Measurements from ENCODE around the gene C6orf58. TPM values are rescaled to one million over a fixed set of nuclear protein-coding genes. Genes with fewer than 3 reads are reported as not detected.
"Not testable (repeated sequence)": the region's sequence is repeated elsewhere in the genome, so short reads cannot be mapped to it uniquely, and the experiment has no call there.

Gene C6orf58
- polyA plus RNA-seq, 3 donors = 0.05 to 0.07 TPM; not detected in 1

- WGBS, 3 donors = 31 to 55% (median 53%) methylated on average over 2 of the region's 2 CpGs
These were observed 9.4 kb downstream of the C6orf58 start for GRCh38 chr6:127586372-127586771.

GRCh38 chr6:127587875-127588274 is 10.9 kb downstream of the C6orf58 start:
- WGBS, 3 donors = 73 to 78% (median 74%) methylated on average over 2 of the region's 2 CpGs
- no peak overlapping the region for H3K27ac ChIP-seq (ENCODE audit: low read depth, low read length)

More at GRCh38 chr6:127586372-127586771, 9.4 kb downstream of the C6orf58 start:
- no peak overlapping the region for H3K27ac ChIP-seq (ENCODE audit: low read depth, low read length)

GRCh38 chr6:127589135-127589534 is 12.2 kb downstream of the C6orf58 start:
- H3K27ac ChIP-seq (ENCODE audit: low read depth, low read length) = no peak overlapping the region

DNA sequence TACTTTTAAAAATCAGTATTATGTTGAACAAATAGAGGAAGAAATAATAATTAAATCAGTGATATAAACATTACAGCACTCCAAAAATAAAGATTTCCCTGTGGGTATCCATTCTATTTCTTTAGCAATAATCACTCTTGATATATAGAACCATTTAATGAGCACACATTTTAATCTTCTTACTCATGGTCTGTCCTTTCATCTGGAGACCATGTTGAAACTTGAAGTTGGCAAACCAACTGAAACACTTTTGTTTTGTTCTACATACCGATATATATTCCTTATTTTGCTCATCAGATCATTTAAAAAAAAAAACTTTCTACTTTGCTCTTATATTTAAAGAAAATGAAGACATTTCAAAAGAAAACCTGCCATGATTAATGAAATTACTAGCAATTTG is 13.4 kb downstream of the C6orf58 start:
- 77 to 86% (median 80%) methylated on average over 1 of the region's 1 CpG for WGBS, 3 donors
- no peak overlapping the region for H3K27ac ChIP-seq (ENCODE audit: low read depth, low read length)

DNA sequence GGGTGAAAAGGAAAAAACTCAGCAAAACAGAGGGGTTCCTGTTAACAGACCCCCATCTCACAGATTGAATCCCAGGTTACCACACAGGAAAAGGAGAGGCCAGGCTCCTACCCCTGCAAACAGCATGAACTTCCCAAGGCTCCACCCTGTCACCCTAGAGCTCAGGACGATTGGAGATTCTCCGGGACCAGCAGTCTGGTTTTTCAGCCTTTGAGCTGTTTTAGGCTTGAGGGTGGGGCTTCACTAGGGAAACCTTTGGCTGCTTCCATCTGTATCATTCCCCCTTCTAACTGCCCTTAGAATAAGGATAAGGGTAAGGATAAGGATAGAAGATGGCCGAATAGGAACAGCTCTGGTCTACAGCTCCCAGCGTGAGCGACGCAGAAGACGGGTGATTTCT is 16.0 kb downstream of the C6orf58 start:
- WGBS, 3 donors = 93 to 96% (median 95%) methylated on average over 7 of the region's 7 CpGs
- H3K27ac ChIP-seq (ENCODE audit: low read depth, low read length) = no peak overlapping the region

DNA sequence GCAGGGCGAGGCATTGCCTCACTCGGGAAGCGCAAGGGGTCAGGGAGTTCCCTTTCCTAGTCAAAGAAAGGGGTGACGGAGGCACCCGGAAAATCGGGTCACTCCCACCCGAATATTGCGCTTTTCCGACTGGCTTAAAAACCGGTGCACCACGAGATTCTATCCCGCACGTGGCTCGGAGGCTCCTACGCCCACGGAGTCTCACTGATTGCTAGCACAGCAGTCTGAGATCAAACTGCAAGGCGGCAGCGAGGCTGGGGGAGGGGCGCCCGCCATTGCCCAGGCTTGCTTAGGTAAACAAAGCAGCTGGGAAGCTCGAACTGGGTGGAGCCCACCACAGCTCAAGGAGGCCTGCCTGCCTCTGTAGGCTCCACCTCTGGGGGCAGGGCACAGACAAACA is 16.5 kb downstream of the C6orf58 start:
- whole genome bisulfite sequencing, 3 donors = 65 to 84% (median 80%) methylated on average over 13 to 15 of the region's 21 CpGs
- not testable (repeated sequence) for H3K27ac ChIP-seq (ENCODE audit: low read depth, low read length)

DNA sequence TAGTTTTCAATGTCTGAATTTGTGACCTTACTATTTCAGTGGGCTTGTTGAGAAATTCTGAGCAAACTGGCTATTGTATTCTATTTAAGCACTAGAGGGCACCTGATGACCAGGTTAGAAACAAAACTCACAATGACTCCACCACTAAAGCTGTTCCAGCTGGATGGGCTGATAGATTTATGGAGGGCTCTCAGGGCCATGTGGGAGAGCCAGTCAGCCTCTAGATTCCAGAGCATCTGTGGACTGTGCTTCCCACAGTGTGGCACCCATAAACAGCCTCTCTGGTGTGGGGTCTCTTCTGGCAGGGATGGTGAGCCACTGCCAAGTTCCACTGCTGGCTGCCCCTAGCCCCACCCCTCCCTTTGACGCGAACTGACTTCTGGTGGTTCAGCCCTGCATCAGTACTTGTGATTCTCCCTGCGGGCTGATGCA is 29.2 kb downstream of the C6orf58 start:
- no peak overlapping the region for H3K27ac ChIP-seq (ENCODE audit: low read depth, low read length)
- WGBS, 3 donors = 49 to 56% (median 53%) methylated on average over 3 of the region's 3 CpGs

GRCh38 chr6:127608554-127609270 is 31.7 kb downstream of the C6orf58 start:
- no peak overlapping the region for H3K27ac ChIP-seq (ENCODE audit: low read depth, low read length)
- 67 to 75% (median 71%) methylated on average over 3 of the region's 3 CpGs for WGBS, 3 donors

- WGBS, 3 donors = 71 to 85% (median 74%) methylated on average over 5 of the region's 5 CpGs
These were observed 41.8 kb downstream of the C6orf58 start for GRCh38 chr6:127618729-127619128.

DNA sequence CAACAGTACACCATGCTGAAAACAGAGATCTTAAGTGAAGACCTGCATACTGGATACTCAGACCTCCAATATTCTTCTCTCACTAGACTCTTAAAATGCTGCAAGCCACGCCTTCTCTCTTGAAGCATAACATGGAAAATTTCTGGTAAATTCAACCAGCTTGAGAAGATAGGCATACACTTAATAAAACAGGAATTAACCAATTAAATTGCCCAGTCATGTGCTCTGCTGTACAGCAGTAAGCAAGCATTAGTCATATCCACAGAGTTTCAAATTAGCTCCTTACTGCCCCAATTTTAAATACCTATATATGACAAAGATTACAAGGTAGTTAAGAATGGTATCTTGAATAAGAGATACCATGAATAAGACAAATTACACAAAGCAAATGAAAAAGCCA is 53.8 kb downstream of the C6orf58 start:
- WGBS, 3 donors = 68 to 88% (median 74%) methylated on average over 1 of the region's 1 CpG
- no peak overlapping the region for H3K27ac ChIP-seq (ENCODE audit: low read depth, low read length)

More at GRCh38 chr6:127618729-127619128, 41.8 kb downstream of the C6orf58 start:
- no peak overlapping the region for H3K27ac ChIP-seq (ENCODE audit: low read depth, low read length)

DNA sequence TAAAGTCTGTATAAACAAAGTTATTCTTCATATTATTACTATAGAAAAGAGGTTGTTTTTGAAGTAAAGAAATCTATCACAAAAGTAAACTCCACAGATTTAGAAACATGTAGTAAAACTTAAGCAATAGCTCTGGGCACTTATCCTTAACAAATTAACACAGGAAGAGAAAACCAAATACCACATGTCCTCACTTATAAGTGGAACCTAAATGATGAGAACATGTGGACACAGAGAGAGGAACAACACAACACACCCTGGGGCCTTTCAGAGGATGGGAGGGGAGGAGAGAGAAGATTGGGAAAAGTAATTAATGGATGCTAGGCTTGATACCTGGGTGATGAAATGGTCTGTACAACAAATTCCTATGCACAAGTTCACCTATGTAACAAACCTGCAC is 57.2 kb downstream of the C6orf58 start:
- H3K27ac ChIP-seq (ENCODE audit: low read depth, low read length) = no peak overlapping the region

- WGBS, 3 donors = 80 to 82% (median 82%) methylated on average over 4 of the region's 4 CpGs
- H3K27ac ChIP-seq (ENCODE audit: low read depth, low read length) = no peak overlapping the region
These were observed 58.1 kb downstream of the C6orf58 start for GRCh38 chr6:127635091-127635490.

- 55 to 66% (median 65%) methylated on average over 5 of the region's 5 CpGs for WGBS, 3 donors
- no peak overlapping the region for H3K27ac ChIP-seq (ENCODE audit: low read depth, low read length)
These were observed 60.9 kb downstream of the C6orf58 start for GRCh38 chr6:127637830-127638409.

Other genes starting within 250 kb of the C6orf58 start
- 100 to 1,000 TPM in 1 of 3 donors, 10 to 100 TPM in 2; 27.1 to 121 (median 77.8) TPM for gene ECHDC1, start 233.6 kb upstream of the C6orf58 start, polyA plus RNA-seq
- gene KIAA0408, start 117.8 kb upstream of the C6orf58 start, polyA plus RNA-seq = 10 to 100 TPM in 1 of 3 donors, 1 to 10 TPM in 1, under 1 TPM in 1; 0.43 to 10.8 (median 4.9) TPM